ENCODE measurements around the gene ABCG4. TPM values are rescaled to one million over a fixed set of nuclear protein-coding genes. Genes with fewer than 3 reads are reported as not detected.
A peak's percentile ranks its signal among the peaks of the same experiment; 100 is the strongest.
"Not testable (repeated sequence)": the region's sequence is repeated elsewhere in the genome, so short reads cannot be mapped to it uniquely, and the experiment has no call there.

Gene ABCG4
- total and polyA plus RNA-seq, 2 donors from 2014 or later: 0.25 to 0.52 TPM

- no peaks in the 10 kb centered on the region for H3K9me3 ChIP-seq (ENCODE audit: control insufficient read depth in 2 of 3, insufficient read depth in 1 of 3, low read length in 3 of 3)
- peaks cover 0 to 3% (median 0%) of the 10 kb centered on the region in 3 donors for H3K4me1 ChIP-seq (ENCODE audit: control insufficient read depth in 2 of 3, insufficient read depth in 2 of 3, low read depth in 1 of 3, low read length in 3 of 3)
- FAIRE-seq: no peak
- H3K27me3 ChIP-seq (ENCODE audit: control insufficient read depth, insufficient read depth, low read length): no peaks in the 10 kb centered on the region
- intact Hi-C loops (cut with DNase I): no loop called here
- H3K4me3 ChIP-seq (ENCODE audit: low read length in 3 of 3): no peak overlapping the region
- peaks cover 0 to 6% (median 0%) of the 10 kb centered on the region in 3 donors for H3K36me3 ChIP-seq (ENCODE audit: control insufficient read depth in 2 of 3, insufficient read depth in 3 of 3, low read length in 3 of 3)
- H3K27ac ChIP-seq (ENCODE audit: low read depth in 2 of 2, low read length in 2 of 2): no peak overlapping the region
- DNase-seq: no peak
- TF ChIP-seq, protein P1, sequence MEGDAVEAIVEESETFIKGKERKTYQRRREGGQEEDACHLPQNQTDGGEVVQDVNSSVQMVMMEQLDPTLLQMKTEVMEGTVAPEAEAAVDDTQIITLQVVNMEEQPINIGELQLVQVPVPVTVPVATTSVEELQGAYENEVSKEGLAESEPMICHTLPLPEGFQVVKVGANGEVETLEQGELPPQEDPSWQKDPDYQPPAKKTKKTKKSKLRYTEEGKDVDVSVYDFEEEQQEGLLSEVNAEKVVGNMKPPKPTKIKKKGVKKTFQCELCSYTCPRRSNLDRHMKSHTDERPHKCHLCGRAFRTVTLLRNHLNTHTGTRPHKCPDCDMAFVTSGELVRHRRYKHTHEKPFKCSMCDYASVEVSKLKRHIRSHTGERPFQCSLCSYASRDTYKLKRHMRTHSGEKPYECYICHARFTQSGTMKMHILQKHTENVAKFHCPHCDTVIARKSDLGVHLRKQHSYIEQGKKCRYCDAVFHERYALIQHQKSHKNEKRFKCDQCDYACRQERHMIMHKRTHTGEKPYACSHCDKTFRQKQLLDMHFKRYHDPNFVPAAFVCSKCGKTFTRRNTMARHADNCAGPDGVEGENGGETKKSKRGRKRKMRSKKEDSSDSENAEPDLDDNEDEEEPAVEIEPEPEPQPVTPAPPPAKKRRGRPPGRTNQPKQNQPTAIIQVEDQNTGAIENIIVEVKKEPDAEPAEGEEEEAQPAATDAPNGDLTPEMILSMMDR (IDR thresholded peaks at IDR 0.05; ENCODE audit: borderline replicate concordance, extremely low read depth, insufficient read depth): no peak
- no peak overlapping the region for H3K9ac ChIP-seq (ENCODE audit: low read length in 3 of 3)
Observed at GRCh38 chr11:119181677-119182412, 33.0 kb downstream of the ABCG4 start.

GRCh38 chr11:119184399-119184798, 35.5 kb downstream of the ABCG4 start:
- H3K36me3 ChIP-seq (ENCODE audit: control insufficient read depth in 2 of 3, insufficient read depth in 3 of 3, low read length in 3 of 3); intact Hi-C loops (cut with DNase I); H3K9ac ChIP-seq (ENCODE audit: low read length in 3 of 3); DNase-seq; H3K9me3 ChIP-seq (ENCODE audit: control insufficient read depth in 2 of 3, insufficient read depth in 1 of 3, low read length in 3 of 3); H3K4me1 ChIP-seq (ENCODE audit: control insufficient read depth in 2 of 3, insufficient read depth in 2 of 3, low read depth in 1 of 3, low read length in 3 of 3); H3K27ac ChIP-seq (ENCODE audit: low read depth in 2 of 2, low read length in 2 of 2); FAIRE-seq; H3K27me3 ChIP-seq (ENCODE audit: control insufficient read depth, insufficient read depth, low read length); H3K4me3 ChIP-seq (ENCODE audit: low read length in 3 of 3): not testable (repeated sequence)

GRCh38 chr11:119185981-119186634, 37.3 kb downstream of the ABCG4 start:
- intact Hi-C loops (cut with DNase I): no loop called here
- TF ChIP-seq, protein P1 (IDR thresholded peaks at IDR 0.05; ENCODE audit: borderline replicate concordance, extremely low read depth, insufficient read depth): no peak
- FAIRE-seq (no peak), DNase-seq (peak in 3 of 5 donors; percentile 18 to 55 (median 34))
- Histone ChIP-seq H3K36me3 (ENCODE audit: control insufficient read depth in 2 of 3, insufficient read depth in 3 of 3, low read length in 3 of 3) (no peaks in the 10 kb centered on the region), H3K27ac (ENCODE audit: low read depth in 2 of 2, low read length in 2 of 2) (peak overlapping the region in 1 of 2 donors; percentile 37), H3K27me3 (ENCODE audit: control insufficient read depth, insufficient read depth, low read length) (no peaks in the 10 kb centered on the region), H3K4me3 (ENCODE audit: low read length in 3 of 3) (peak overlapping the region in 2 of 3 donors; percentile 75 to 81), H3K9ac (ENCODE audit: low read length in 3 of 3) (peak overlapping the region in 1 of 3 donors; percentile 55), H3K9me3 (ENCODE audit: control insufficient read depth in 2 of 3, insufficient read depth in 1 of 3, low read length in 3 of 3) (no peaks in the 10 kb centered on the region), H3K4me1 (ENCODE audit: control insufficient read depth in 2 of 3, insufficient read depth in 2 of 3, low read depth in 1 of 3, low read length in 3 of 3) (peaks cover 0 to 3% (median 0%) of the 10 kb centered on the region in 3 donors)
